HFFc6 (cell line): ENCODE measurements around the gene HP. TPM values are rescaled to one million over a fixed set of nuclear protein-coding genes. Genes with fewer than 3 reads are reported as not detected.

ENCODE experiments used
- DNase-seq: peaks from one replicate; pipeline ENCODE4 v3.0.0-alpha.2; 2018
- H3K27ac Mint-ChIP-seq: 2 replicates; pipeline ENCODE4 v1.8.0; 2020; ENCODE audit warnings: mild to moderate bottlenecking, mixed read lengths
- H3K27me3 Mint-ChIP-seq: 2 replicates; pipeline ENCODE4 v1.8.0; 2021; ENCODE audit warnings: mild to moderate bottlenecking, moderate library complexity, mixed read lengths; ENCODE audit not compliant: insufficient read depth
- H3K36me3 Mint-ChIP-seq: 2 replicates; pipeline ENCODE4 v1.8.0; 2021; ENCODE audit warnings: low read depth, mixed read lengths
- H3K4me1 Mint-ChIP-seq: 2 replicates; pipeline ENCODE4 v1.8.0; 2020; ENCODE audit warnings: low read depth, mixed read lengths
- H3K4me3 Mint-ChIP-seq: 2 replicates; pipeline ENCODE4 v1.8.0; 2020; ENCODE audit warnings: mild to moderate bottlenecking, moderate library complexity, mixed read lengths
- H3K9me3 Mint-ChIP-seq: 2 replicates; pipeline ENCODE4 v1.8.0; 2020; ENCODE audit warnings: mild to moderate bottlenecking, mixed read lengths
- CTCF ChIP-seq: fragments of 200-600 bp; sonication (generic); IDR thresholded peaks from 2 replicates; pipeline ENCODE4 v1.5.0; 2021; ENCODE audit warnings: antibody characterized with exemption, mild to moderate bottlenecking
- total RNA-seq, 6 experiments: library from RNA; stranded (reverse); fragmentation: NEBNext Ultra II Directional; extraction: Animal tissue kit (Norgen Biotek cat#: 25700); gene quantifications; 2 replicates in 1 of 6; 3 replicates in 5 of 6; pipeline ENCODE4 v1.2.3, GENCODE V29; 2021

HP gene
- total RNA-seq, 6 experiments from 2014 or later = not detected

- Mint-ChIP-seq H3K27me3 (peaks cover 1% of the 10 kb centered on the region; the same call in 1 of the 2 replicates), H3K36me3 (peaks cover 6% of the 10 kb centered on the region; the same call in 1 of the 2 replicates), H3K4me1 (peaks cover 15% of the 10 kb centered on the region), H3K27ac (no peak overlapping the region), H3K4me3 (no peak overlapping the region), H3K9me3 (no peaks in the 10 kb centered on the region)
- DNase-seq = no peak
- TF ChIP-seq CTCF = no peak
Measured at GRCh38 chr16:72013888-72014581, 40.3 kb upstream of the HP start.

GRCh38 chr16:72014675-72015074, 39.6 kb upstream of the HP start:
- Mint-ChIP-seq H3K9me3 (no peaks in the 10 kb centered on the region), H3K27me3 (peaks cover 1% of the 10 kb centered on the region; the same call in 1 of the 2 replicates), H3K4me3 (no peak overlapping the region), H3K36me3 (peaks cover 6% of the 10 kb centered on the region; the same call in 1 of the 2 replicates), H3K4me1 (peaks cover 15% of the 10 kb centered on the region), H3K27ac (no peak overlapping the region)
- TF ChIP-seq CTCF = no peak
- DNase-seq = no peak

DNA sequence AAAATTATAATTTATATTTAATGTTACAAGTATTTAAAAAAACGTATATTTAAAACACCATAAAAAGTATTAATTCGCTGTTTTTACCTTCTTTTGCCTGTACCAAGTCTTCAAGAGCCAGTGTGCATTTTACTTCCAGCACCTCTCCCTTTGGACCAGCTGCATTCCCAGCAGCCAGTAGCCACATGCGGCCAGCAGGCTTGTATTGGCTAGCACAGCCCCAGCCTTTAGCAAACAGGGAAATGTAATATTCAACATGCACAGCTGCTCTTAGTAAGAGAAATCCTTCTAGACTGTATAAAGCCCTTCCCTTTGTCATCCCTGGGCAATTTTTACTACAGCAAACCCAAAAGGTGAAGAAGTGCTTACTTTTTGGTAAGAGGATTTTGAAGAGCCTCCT, 39.2 kb upstream of the HP start:
- H3K36me3 Mint-ChIP-seq = peaks cover 3% of the 10 kb centered on the region; the same call in 1 of the 2 replicates
- peaks cover 11% of the 10 kb centered on the region for H3K4me1 Mint-ChIP-seq

DNA sequence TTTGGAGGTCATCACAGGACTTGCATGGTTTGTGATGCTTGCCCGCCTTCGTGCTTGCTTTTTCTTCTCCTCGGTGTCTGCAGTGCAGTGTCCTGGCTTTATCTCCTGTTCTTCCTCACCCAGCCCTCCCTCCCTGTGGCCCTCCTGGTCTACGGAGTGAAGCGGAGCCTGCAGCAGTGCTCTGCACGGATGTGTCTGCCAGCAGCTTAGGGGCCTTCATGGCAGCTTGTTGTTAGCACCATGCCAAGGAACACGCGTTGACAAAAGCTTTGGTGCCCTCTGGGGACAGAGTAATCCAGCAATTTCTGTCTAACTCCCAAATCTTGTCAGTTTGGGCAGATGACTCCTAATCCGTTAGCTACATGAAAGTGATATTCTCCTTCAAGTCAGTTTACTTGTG, 35.8 kb upstream of the HP start:
- no peak for DNase-seq
- no peak overlapping the region for H3K4me3 Mint-ChIP-seq
- H3K36me3 Mint-ChIP-seq = no peaks in the 10 kb centered on the region; the same call in 1 of the 2 replicates
- no peaks in the 10 kb centered on the region for H3K27me3 Mint-ChIP-seq
- H3K4me1 Mint-ChIP-seq = peaks cover 3% of the 10 kb centered on the region; the same call in 1 of the 2 replicates
- no peak overlapping the region for H3K27ac Mint-ChIP-seq
- no peak for TF ChIP-seq CTCF
- H3K9me3 Mint-ChIP-seq = no peaks in the 10 kb centered on the region

More for the DNA sequence above, 39.2 kb upstream of the HP start:
- no peak for DNase-seq
- H3K9me3 Mint-ChIP-seq = no peaks in the 10 kb centered on the region
- no peak for TF ChIP-seq CTCF
- no peak overlapping the region for H3K4me3 Mint-ChIP-seq
- no peak overlapping the region for H3K27ac Mint-ChIP-seq
- no peaks in the 10 kb centered on the region; the same call in 1 of the 2 replicates for H3K27me3 Mint-ChIP-seq

DNA sequence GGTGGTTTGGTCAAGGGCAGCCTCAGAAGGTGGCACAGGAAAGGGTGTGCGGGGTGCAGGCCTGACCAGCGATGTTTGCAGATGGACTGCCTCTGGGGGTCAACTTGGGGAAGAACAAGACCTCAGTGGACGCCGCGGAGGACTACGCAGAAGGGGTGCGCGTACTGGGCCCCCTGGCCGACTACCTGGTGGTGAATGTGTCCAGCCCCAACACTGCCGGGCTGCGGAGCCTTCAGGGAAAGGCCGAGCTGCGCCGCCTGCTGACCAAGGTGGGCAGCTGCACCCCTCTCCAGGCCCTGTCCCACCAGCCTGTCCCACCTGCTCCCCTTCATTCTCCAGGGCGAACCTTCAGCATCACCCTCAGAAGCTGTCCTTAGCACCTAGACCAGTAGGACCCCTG, 33.3 kb upstream of the HP start:
- no peak overlapping the region for H3K27ac Mint-ChIP-seq

More for the DNA sequence above, 33.3 kb upstream of the HP start:
- Mint-ChIP-seq H3K27me3 (no peaks in the 10 kb centered on the region; the same call in 1 of the 2 replicates), H3K9me3 (no peaks in the 10 kb centered on the region), H3K36me3 (peaks cover 8% of the 10 kb centered on the region), H3K4me3 (no peak overlapping the region), H3K4me1 (peaks cover 8% of the 10 kb centered on the region)
- DNase-seq = no peak
- no peak for TF ChIP-seq CTCF
